PC-9 (cell line): ENCODE measurements around the gene IDH3G.

Experiments
- EZH2 ChIP-seq: fragments of 200-600 bp; sonication (generic); IDR thresholded peaks from 2 replicates; pipeline ENCODE4 v1.8.0; 2017; ENCODE audit warnings: antibody characterized with exemption, low read depth
- TF ChIP-seq, protein P1 (sequence below): fragments of 200-600 bp; sonication (generic); conservative IDR thresholded peaks from 2 replicates; pipeline ENCODE4 v1.6.1; 2017; ENCODE audit warnings: mixed run types, antibody characterized with exemption, mild to moderate bottlenecking, moderate library complexity

DNA sequence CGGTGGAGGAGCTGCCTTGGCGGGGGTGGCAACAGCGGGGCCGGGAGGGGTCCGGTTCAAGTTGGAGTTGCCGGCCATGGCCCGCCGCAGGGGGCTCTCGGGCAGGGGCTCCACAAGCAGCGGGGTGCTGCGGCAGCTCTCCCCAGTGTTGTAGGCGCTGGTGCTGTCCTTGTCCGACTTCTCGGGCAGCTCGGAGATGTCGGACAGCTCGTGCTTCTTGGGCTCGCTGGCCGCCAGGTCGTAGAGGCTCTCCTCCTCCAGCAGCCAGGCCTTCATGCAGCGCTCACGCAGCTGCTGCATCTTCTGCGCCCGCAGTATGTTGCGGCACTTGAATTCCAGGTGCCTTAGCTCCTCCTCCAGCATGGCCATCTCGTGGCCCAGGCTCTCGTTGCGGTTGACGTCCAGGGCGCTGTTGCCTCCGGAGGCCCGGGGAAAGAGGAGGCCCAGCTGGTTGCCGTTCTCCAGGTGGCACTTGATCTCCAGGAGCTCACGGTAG is 10.0 kb upstream of the IDH3G start:
- TF ChIP-seq, protein P1, sequence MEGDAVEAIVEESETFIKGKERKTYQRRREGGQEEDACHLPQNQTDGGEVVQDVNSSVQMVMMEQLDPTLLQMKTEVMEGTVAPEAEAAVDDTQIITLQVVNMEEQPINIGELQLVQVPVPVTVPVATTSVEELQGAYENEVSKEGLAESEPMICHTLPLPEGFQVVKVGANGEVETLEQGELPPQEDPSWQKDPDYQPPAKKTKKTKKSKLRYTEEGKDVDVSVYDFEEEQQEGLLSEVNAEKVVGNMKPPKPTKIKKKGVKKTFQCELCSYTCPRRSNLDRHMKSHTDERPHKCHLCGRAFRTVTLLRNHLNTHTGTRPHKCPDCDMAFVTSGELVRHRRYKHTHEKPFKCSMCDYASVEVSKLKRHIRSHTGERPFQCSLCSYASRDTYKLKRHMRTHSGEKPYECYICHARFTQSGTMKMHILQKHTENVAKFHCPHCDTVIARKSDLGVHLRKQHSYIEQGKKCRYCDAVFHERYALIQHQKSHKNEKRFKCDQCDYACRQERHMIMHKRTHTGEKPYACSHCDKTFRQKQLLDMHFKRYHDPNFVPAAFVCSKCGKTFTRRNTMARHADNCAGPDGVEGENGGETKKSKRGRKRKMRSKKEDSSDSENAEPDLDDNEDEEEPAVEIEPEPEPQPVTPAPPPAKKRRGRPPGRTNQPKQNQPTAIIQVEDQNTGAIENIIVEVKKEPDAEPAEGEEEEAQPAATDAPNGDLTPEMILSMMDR: no peak
- no peak for TF ChIP-seq EZH2
